ENCODE measurements around the gene TLE7. TPM values are rescaled to one million over a fixed set of nuclear protein-coding genes. Genes with fewer than 3 reads are reported as not detected.

The TLE7 gene
- polyA plus RNA-seq, 2 of the 4 experiments (the other 2 are of a cell fraction) = not detected

GRCh38 chr16:71439523-71439922, 2.3 kb downstream of the TLE7 start (continued):
- no peak for TF ChIP-seq GATA3 (IDR thresholded peaks at IDR 0.05; ENCODE audit: borderline replicate concordance)
- TF ChIP-seq, protein P1, sequence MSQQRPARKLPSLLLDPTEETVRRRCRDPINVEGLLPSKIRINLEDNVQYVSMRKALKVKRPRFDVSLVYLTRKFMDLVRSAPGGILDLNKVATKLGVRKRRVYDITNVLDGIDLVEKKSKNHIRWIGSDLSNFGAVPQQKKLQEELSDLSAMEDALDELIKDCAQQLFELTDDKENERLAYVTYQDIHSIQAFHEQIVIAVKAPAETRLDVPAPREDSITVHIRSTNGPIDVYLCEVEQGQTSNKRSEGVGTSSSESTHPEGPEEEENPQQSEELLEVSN (IDR thresholded peaks at IDR 0.05; ENCODE audit: borderline replicate concordance, low read depth) = no peak
- no peak for TF ChIP-seq CBX2 (IDR thresholded peaks at IDR 0.05; ENCODE audit: borderline replicate concordance, low read depth)

DNA sequence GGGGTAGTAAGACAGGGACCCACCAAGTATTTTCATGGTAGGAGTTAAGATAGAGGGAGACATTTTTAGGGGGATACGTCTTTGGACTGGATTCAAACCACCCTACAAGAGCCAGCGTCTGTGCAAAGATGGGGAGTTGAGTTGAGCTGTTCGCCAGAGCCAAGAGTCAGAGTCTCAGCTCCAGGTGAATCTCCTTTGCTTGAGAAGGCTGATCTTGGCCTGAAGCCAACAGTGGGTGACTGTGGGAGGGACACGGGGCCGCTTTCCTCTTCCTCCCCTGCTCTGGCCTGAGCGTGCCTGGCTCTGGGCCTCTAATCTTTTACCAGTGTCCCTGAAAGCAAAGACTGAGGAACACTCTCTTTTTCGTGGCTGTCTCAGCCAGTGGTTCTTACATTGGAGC, 5.4 kb downstream of the TLE7 start:
- H3K4me1 ChIP-seq = no peaks in the 10 kb centered on the region
- 37% methylated on average over 7 of the region's 7 CpGs for WGBS (ENCODE audit: missing lambda C conversion rate)

GRCh38 chr16:71432906-71433305, 8.9 kb downstream of the TLE7 start:
- Histone ChIP-seq H3K4me2 (no peak overlapping the region), H3K27ac (no peak overlapping the region), H3K9me3 (peaks cover 14% of the 10 kb centered on the region; the same call in 2 of the 3 replicates), H3K4me1 (no peaks in the 10 kb centered on the region), H3K4me3 (no peak overlapping the region)
- WGBS (ENCODE audit: missing lambda C conversion rate) = 7% methylated on average over 6 of the region's 6 CpGs
- TF ChIP-seq NPAS2 (CRISPR knock-in tag; IDR thresholded peaks at IDR 0.05; ENCODE audit: borderline replicate concordance) (no peak), USF2 (IDR thresholded peaks at IDR 0.05) (no peak), POLR2AphosphoS2 (conservative IDR thresholded peaks at IDR 0.05; ENCODE audit: low read length) (no peak), RCOR1 (IDR thresholded peaks at IDR 0.05; ENCODE audit: low read depth, low read length) (no peak), CEBPB (IDR thresholded peaks at IDR 0.05) (no peak), RAD21 (conservative IDR thresholded peaks at IDR 0.05 in 1 of 2, IDR thresholded peaks at IDR 0.05 in 1 of 2) (no peak), HOXA7 (CRISPR knock-in tag; IDR thresholded peaks at IDR 0.05) (no peak), KDM5A (IDR thresholded peaks at IDR 0.05) (no peak), RARB (CRISPR knock-in tag; IDR thresholded peaks at IDR 0.05) (no peak), GATA3 (IDR thresholded peaks at IDR 0.05; ENCODE audit: borderline replicate concordance) (no peak), KDM1A (IDR thresholded peaks at IDR 0.05; ENCODE audit: low read depth) (no peak)
- DNase-seq (ENCODE audit: low read depth in 1 of 2, low spot score in 1 of 2) (no peak), ATAC-seq (no peak), FAIRE-seq (no peak)
- ChIA-PET POLR2A (no interaction called here), CTCF (interaction anchor here (5.2 kb wide), 1 partner anchor 20 kb away, joined by 16 read pairs; no protein-coding TSS in a partner anchor)

More for the DNA sequence above, 5.4 kb downstream of the TLE7 start:
- FAIRE-seq (no peak), ATAC-seq (no peak), DNase-seq (ENCODE audit: low read depth in 1 of 2, low spot score in 1 of 2) (no peak)
- POLR2A ChIA-PET = no interaction called here
- TF ChIP-seq BHLHE40 (IDR thresholded peaks at IDR 0.05; ENCODE audit: low read depth, low read length) = no peak
- TF ChIP-seq CEBPB (IDR thresholded peaks at IDR 0.05) = no peak
- TF ChIP-seq FOXS1 (CRISPR knock-in tag; IDR thresholded peaks at IDR 0.05) = no peak
- Histone ChIP-seq H3K4me3 (no peak overlapping the region), H3K9me3 (peaks cover 5% of the 10 kb centered on the region; the same call in 2 of the 3 replicates), H3K4me2 (no peak overlapping the region), H3K27ac (no peak overlapping the region)
- CTCF ChIA-PET = interaction anchor here (0.6 to 5.2 kb wide), 2 partner anchors 24 to 1123 kb away, joined by 3 to 16 read pairs; no protein-coding TSS in a partner anchor

DNA sequence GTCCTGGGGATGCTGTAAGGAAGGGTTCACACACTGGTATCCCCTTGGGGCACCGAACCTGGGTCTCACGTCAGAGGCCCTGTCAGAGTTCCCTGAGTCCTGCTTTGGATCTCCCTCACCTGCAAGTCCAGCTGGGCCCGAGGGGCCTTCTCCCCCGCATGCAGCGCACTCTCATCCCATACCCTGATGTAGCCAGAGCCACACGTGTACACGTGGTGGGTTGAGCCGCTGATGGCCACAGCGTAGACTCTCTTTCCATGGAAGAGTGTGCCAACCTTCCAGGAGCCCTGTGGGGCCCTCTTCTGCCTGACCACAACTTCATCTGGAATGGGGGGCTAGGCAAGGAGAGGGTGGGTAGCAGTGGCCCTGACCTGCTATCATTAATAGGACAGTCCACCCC, 9.9 kb downstream of the TLE7 start:
- CTCF ChIA-PET = interaction anchor here (0.8 to 5.2 kb wide), 2 partner anchors 19 to 21 kb away, joined by 3 to 16 read pairs; no protein-coding TSS in a partner anchor

More for the DNA sequence above, 9.9 kb downstream of the TLE7 start:
- no peak for TF ChIP-seq POLR2A (IDR thresholded peaks at IDR 0.05; ENCODE audit: low read length)
- TF ChIP-seq RFX5 (IDR thresholded peaks at IDR 0.05) = no peak
- no peak for TF ChIP-seq ATOH8 (CRISPR knock-in tag; IDR thresholded peaks at IDR 0.05; ENCODE audit: low read depth)
- TF ChIP-seq REST (IDR thresholded peaks at IDR 0.05) = no peak
- TF ChIP-seq ZFP36 (IDR thresholded peaks at IDR 0.05; ENCODE audit: borderline replicate concordance, partially characterized antibody) = no peak
- no peak for TF ChIP-seq MAFK (IDR thresholded peaks at IDR 0.05; ENCODE audit: partially characterized antibody)
- TF ChIP-seq NR3C1 (IDR thresholded peaks at IDR 0.05) = no peak
- TF ChIP-seq GATA3 (IDR thresholded peaks at IDR 0.05; ENCODE audit: borderline replicate concordance) = no peak
- TF ChIP-seq RCOR1 (IDR thresholded peaks at IDR 0.05; ENCODE audit: low read depth, low read length) = no peak
- 42% methylated on average over 9 of the region's 9 CpGs for WGBS (ENCODE audit: missing lambda C conversion rate)
- FAIRE-seq = no peak
- POLR2A ChIA-PET = no interaction called here
- H3K4me3 ChIP-seq = no peak overlapping the region
- no peak for DNase-seq (ENCODE audit: low read depth in 1 of 2, low spot score in 1 of 2)
- no peak overlapping the region for H3K4me2 ChIP-seq
- no peak overlapping the region for H3K27ac ChIP-seq
- no peak for ATAC-seq
- peaks cover 5% of the 10 kb centered on the region; the same call in 1 of the 3 replicates for H3K4me1 ChIP-seq
- peaks cover 14% of the 10 kb centered on the region; the same call in 2 of the 3 replicates for H3K9me3 ChIP-seq

All from A549 (cell line).